Gastrocnemius medialis (tissue), 4 donors: ENCODE measurements around the gene SLC38A9. TPM values are rescaled to one million over a fixed set of nuclear protein-coding genes. Genes with fewer than 3 reads are reported as not detected.
A peak's percentile ranks its signal among the peaks of the same experiment; 100 is the strongest.
"Not testable (repeated sequence)": the region's sequence is repeated elsewhere in the genome, so short reads cannot be mapped to it uniquely, and the experiment has no call there.

Experiments used
- ATAC-seq, 2 donors: fragments of 150-250 bp; one replicate each; pipeline ENCODE4 v1.9.1; 2016
- DNase-seq, 2 donors: peaks; one replicate each; pipeline ENCODE4 v3.0.0-alpha.2; 2019
- H3K27ac ChIP-seq, 4 donors: fragments of 200-600 bp; sonication (generic); 1 replicate in 1 of 4; 2 replicates in 3 of 4; pipeline ENCODE4 v1.5.1; 2016 to 2018; ENCODE audit warnings: mild to moderate bottlenecking in 2 of 4, moderate library complexity in 1 of 4
- H3K27me3 ChIP-seq, 3 donors: fragments of 200-600 bp; sonication (generic) in 2 of 3; 1 replicate in 1 of 3; 2 replicates in 2 of 3; pipeline versions ENCODE4 v1.5.1 to v1.6.0; 2016 to 2019; ENCODE audit warnings: mild to moderate bottlenecking in 1 of 3, moderate library complexity in 1 of 3
- H3K36me3 ChIP-seq, 2 donors: fragments of 200-600 bp; sonication (generic) in 1 of 2; one replicate each; pipeline ENCODE4 v1.5.1; 2017 to 2018
- H3K4me1 ChIP-seq, 2 donors: fragments of 200-600 bp; sonication (generic) in 1 of 2; one replicate each; pipeline ENCODE4 v1.5.1; 2016 to 2017; ENCODE audit warnings: mild to moderate bottlenecking in 2 of 2
- H3K4me3 ChIP-seq, 4 donors: fragments of 200-600 bp; sonication (generic) in 3 of 4; 1 replicate in 1 of 4; 2 replicates in 3 of 4; pipeline ENCODE4 v1.5.1; 2016 to 2019; ENCODE audit warnings: mild to moderate bottlenecking in 2 of 4
- H3K9me3 ChIP-seq, 3 donors: fragments of 200-600 bp; sonication (generic) in 2 of 3; 1 replicate in 1 of 3; 2 replicates in 2 of 3; pipeline ENCODE4 v1.5.1; 2016 to 2019
- CTCF ChIP-seq, 5 experiments: fragments of 450-650 bp in 3 of 5; fragments of 200-600 bp in 2 of 5; sonication (generic) in 2 of 5; IDR thresholded peaks in 4 of 5; conservative IDR thresholded peaks in 1 of 5; 1 replicate in 4 of 5; 2 replicates in 1 of 5; pipeline ENCODE4 v1.5.1; 2016 to 2019; ENCODE audit warnings: antibody characterized with exemption in 5 of 5, mild to moderate bottlenecking in 3 of 5, moderate library complexity in 3 of 5
- POLR2A ChIP-seq, 2 donors: fragments of 450-650 bp; IDR thresholded peaks; one replicate each; pipeline ENCODE4 v1.6.1; 2017; ENCODE audit warnings: antibody characterized with exemption in 2 of 2, mild to moderate bottlenecking in 2 of 2, moderate library complexity in 2 of 2
- in situ Hi-C, 4 donors: fragments of 200-750 bp; cut with MboI; loops; one replicate each; pipeline versions ENCODE4 v1.15.0 to v1.8.0; 2017; ENCODE audit warnings: low sequenced_read_pairs in 4 of 4
- intact Hi-C: fragments of 100-400 bp; cut with DNase I; formaldehyde crosslinking; loops from one replicate; pipeline ENCODE4 v1.15.1; 2023; ENCODE audit warnings: low total_unique reads
- total RNA-seq, 4 donors: library from RNA; depleted of rRNA; stranded (reverse); fragments of >200 nt; gene quantifications; one replicate each; pipeline versions ENCODE4 v1.1.0 to v1.2.3, GENCODE V29; 2016

Gene SLC38A9, protein sequence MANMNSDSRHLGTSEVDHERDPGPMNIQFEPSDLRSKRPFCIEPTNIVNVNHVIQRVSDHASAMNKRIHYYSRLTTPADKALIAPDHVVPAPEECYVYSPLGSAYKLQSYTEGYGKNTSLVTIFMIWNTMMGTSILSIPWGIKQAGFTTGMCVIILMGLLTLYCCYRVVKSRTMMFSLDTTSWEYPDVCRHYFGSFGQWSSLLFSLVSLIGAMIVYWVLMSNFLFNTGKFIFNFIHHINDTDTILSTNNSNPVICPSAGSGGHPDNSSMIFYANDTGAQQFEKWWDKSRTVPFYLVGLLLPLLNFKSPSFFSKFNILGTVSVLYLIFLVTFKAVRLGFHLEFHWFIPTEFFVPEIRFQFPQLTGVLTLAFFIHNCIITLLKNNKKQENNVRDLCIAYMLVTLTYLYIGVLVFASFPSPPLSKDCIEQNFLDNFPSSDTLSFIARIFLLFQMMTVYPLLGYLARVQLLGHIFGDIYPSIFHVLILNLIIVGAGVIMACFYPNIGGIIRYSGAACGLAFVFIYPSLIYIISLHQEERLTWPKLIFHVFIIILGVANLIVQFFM
- 10 to 100 TPM in 2 of 4 donors, 1 to 10 TPM in 2; 5.4 to 11.9 (median 10.2) TPM for total RNA-seq

DNA sequence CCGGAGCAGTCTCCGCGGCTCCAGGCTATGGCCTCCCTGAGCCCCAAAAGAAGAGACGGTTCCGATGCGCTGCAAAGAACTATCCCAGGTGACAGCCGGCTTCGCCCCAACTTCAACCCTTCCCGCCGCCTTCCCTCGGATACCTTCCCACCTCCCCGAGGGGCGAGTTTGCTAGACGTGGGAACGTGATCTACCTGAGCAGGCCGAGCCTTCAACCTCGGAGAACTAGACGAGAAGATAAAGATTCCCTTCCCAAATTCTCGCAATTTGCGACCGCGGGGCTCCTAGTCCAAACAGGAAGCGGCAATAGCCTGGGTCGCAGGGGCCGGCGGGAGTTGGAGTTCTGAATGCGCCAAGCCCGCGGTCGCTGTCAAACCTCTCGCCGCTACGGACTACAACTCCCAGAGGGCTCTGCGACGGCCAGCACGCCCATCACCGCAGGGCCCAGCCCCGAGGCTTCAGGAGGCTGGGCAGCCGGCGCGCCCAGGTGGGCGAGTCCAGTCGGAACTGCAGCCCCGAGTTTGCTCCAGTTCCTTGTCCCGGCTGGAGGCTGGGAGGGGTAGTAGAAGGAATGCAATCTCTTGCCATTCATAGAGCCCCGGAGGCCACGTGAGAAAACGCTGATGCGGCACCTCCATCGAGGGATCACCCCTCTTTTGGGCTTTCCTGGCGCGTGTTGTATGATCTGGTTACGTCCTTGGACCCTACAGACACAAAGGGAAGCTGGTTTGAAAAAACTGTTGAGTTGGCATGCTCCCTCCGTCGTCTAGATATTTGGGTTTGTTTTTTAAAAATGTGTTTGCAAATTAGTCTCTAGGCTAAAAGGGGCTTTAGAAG is at the start of gene SLC38A9:
Gene SLC38A9 (minus strand): TSS at position 302 of the 837 bp plus-strand sequence. CDS start 14,366 bp downstream, outside the sequence.
- ATAC-seq (peak; percentile 98 to 99), DNase-seq (peak; percentile 92)
- Histone ChIP-seq H3K27me3 (no peaks in the 10 kb centered on the region), H3K27ac (peak within 1 kb of the TSS; percentile 74 to 85 (median 80)), H3K4me3 (peak within 1 kb of the TSS; percentile 79 to 94 (median 87)), H3K4me1 (peaks cover 5 to 8% of the 10 kb centered on the region in 2 donors), H3K9me3 (no peaks in the 10 kb centered on the region), H3K36me3 (no peaks in the 10 kb centered on the region)
- intact Hi-C loops (loop anchor here (1.0 kb wide), 1 partner anchor 283 kb away; no protein-coding TSS in a partner anchor), in situ Hi-C loops (loop anchor here in 1 of 4 donors (25.0 kb wide), 1 partner anchor 550 kb away; the partner anchor contains the start of genes CDC20B and GPX8)
- no peak for TF ChIP-seq POLR2A (IDR thresholded peaks at IDR 0.05)
- TF ChIP-seq CTCF (IDR thresholded peaks at IDR 0.05 in 4 of 5, conservative IDR thresholded peaks at IDR 0.05 in 1 of 5): no peak

GRCh38 chr5:55761721-55762120 is 49.6 kb upstream of the SLC38A9 start:
- H3K4me1 ChIP-seq, H3K27me3 ChIP-seq, H3K27ac ChIP-seq, in situ Hi-C loops, DNase-seq, H3K36me3 ChIP-seq, H3K4me3 ChIP-seq, ATAC-seq, H3K9me3 ChIP-seq, intact Hi-C loops: not testable (repeated sequence)

GRCh38 chr5:55758714-55759113 is 46.6 kb upstream of the SLC38A9 start:
- Histone ChIP-seq H3K9me3 (no peaks in the 10 kb centered on the region), H3K27ac (no peak overlapping the region), H3K36me3 (no peaks in the 10 kb centered on the region), H3K27me3 (no peaks in the 10 kb centered on the region), H3K4me1 (no peaks in the 10 kb centered on the region), H3K4me3 (no peak overlapping the region)
- in situ Hi-C loops: no loop called here
- no peak for DNase-seq
- TF ChIP-seq CTCF (IDR thresholded peaks at IDR 0.05 in 4 of 5, conservative IDR thresholded peaks at IDR 0.05 in 1 of 5) (no peak), POLR2A (IDR thresholded peaks at IDR 0.05) (no peak)
- intact Hi-C loops: no loop called here
- ATAC-seq: no peak

DNA sequence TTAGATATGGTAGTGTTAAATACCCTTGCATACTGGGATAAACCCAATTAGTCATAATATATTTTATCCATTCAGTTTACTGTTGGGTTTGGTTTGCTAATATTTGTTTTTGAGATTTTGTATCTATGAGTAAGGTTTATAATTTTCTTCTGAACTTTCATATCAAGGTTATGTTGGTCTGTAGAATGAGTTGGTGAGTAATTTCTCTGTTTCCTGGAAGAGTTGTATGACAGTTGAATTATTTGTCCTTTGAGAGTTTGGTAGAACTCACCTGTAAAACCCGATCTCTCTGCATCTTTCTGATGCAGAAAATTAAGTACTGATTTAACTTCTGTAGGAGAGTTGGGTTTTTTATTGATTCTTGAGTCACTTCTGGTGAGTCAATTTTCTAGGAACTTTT is 46.1 kb upstream of the SLC38A9 start:
- Histone ChIP-seq H3K27me3 (no peaks in the 10 kb centered on the region), H3K9me3 (no peaks in the 10 kb centered on the region), H3K36me3 (no peaks in the 10 kb centered on the region), H3K4me3 (no peak overlapping the region), H3K27ac (no peak overlapping the region), H3K4me1 (no peaks in the 10 kb centered on the region)
- in situ Hi-C loops: no loop called here
- intact Hi-C loops: no loop called here
- TF ChIP-seq POLR2A (IDR thresholded peaks at IDR 0.05) (no peak), CTCF (IDR thresholded peaks at IDR 0.05 in 4 of 5, conservative IDR thresholded peaks at IDR 0.05 in 1 of 5) (no peak)
- DNase-seq: no peak
- no peak for ATAC-seq
